Ishikawa (cell line): ENCODE results near the gene PPP2CA.

Source experiments
- CEBPB ChIP-seq: IDR thresholded peaks from 2 replicates; pipeline ENCODE4 v1.6.1; 2012
- EGR1 ChIP-seq: IDR thresholded peaks from 2 replicates; pipeline ENCODE4 v1.6.1; 2012
- EP300 ChIP-seq: IDR thresholded peaks from 2 replicates; pipeline ENCODE4 v1.6.1; 2012; ENCODE audit warnings: borderline replicate concordance
- MAX ChIP-seq: IDR thresholded peaks from 2 replicates; pipeline ENCODE4 v1.6.1; 2012
- REST ChIP-seq: IDR thresholded peaks from 2 replicates; pipeline ENCODE4 v1.6.1; 2012; ENCODE audit warnings: low read depth, mild to moderate bottlenecking
- TAF1 ChIP-seq: IDR thresholded peaks from 2 replicates; pipeline ENCODE4 v1.6.1; 2012; ENCODE audit warnings: low read depth, mild to moderate bottlenecking

- TF ChIP-seq MAX, result no peak
- no peak for TF ChIP-seq REST
- no peak for TF ChIP-seq EP300
- TF ChIP-seq CEBPB, result no peak
- TF ChIP-seq EGR1, result no peak
- TF ChIP-seq TAF1, result no peak
Observed at GRCh38 chr5:134171972-134172371, 53.9 kb downstream of the PPP2CA start.
